ENCODE measurements around the gene RASA3.
A peak's percentile ranks its signal among the peaks of the same experiment; 100 is the strongest.

GRCh38 chr13:113947311-113948033 is 185.0 kb downstream of the RASA3 start:
- TF ChIP-seq, protein P1, sequence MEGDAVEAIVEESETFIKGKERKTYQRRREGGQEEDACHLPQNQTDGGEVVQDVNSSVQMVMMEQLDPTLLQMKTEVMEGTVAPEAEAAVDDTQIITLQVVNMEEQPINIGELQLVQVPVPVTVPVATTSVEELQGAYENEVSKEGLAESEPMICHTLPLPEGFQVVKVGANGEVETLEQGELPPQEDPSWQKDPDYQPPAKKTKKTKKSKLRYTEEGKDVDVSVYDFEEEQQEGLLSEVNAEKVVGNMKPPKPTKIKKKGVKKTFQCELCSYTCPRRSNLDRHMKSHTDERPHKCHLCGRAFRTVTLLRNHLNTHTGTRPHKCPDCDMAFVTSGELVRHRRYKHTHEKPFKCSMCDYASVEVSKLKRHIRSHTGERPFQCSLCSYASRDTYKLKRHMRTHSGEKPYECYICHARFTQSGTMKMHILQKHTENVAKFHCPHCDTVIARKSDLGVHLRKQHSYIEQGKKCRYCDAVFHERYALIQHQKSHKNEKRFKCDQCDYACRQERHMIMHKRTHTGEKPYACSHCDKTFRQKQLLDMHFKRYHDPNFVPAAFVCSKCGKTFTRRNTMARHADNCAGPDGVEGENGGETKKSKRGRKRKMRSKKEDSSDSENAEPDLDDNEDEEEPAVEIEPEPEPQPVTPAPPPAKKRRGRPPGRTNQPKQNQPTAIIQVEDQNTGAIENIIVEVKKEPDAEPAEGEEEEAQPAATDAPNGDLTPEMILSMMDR (IDR thresholded peaks at IDR 0.05): peak; percentile 45 to 86 (median 71)
- TF ChIP-seq EP300 (IDR thresholded peaks at IDR 0.05): no peak
- TF ChIP-seq POLR2A (IDR thresholded peaks at IDR 0.05): no peak
- no peak for TF ChIP-seq POLR2AphosphoS5 (IDR thresholded peaks at IDR 0.05)

Data from sigmoid colon (tissue), 4 donors.